Measurements from ENCODE around the gene HLA-DPA1.

The HLA-DPA1 gene

DNA sequence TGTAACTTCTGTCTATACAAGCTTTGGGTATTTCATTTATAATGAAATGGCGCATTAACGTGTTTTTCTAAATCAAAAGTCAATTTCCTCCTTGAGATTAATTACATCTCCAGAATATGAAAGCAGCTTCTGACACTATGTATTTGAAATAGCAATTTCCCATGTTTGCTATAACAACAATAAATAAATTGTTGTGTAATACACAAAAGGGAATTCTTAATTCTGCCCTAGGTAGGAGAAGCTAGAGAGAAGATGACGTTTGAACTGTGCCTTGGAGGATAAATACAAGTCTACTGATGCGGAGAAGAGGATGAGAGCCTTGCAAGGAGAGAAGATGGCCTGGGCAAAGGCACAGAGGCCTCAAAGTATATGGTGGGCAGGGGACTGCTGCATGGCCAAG is 56.4 kb downstream of the HLA-DPA1 start:
- no peak for DNase-seq (ENCODE audit: low read depth)

DNA sequence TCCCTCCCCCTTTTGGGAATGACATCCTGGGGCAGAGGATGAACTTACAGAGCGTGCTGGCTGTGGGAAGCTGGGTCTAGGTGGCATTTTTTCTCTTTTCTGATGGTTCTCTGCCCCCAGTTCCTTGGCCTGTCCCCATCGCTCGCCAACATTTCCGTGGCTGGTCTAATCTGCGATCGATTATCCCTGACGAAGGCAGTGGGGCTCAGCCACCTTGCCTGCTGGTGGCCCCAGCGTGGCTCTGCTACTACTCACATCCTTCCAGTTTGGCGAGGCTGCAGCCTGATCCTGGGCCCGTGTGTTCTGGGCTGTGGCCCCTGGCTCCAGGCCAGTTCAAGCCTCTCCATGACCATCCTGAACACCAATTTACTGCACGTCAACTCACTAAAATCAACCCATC is 57.7 kb downstream of the HLA-DPA1 start:
- no peak for DNase-seq (ENCODE audit: low read depth)

GRCh38 chr6:33014841-33015634 is 58.4 kb downstream of the HLA-DPA1 start:
- peak; percentile 42 for DNase-seq (ENCODE audit: low read depth)
